Activated T-cell treated with anti-CD3 and anti-CD28 coated beads, Interleukin-2, amount 50 U/mL, for 72 hours (primary cell): Measurements from ENCODE around the gene RAB1B. TPM values are rescaled to one million over a fixed set of nuclear protein-coding genes. Genes with fewer than 3 reads are reported as not detected.
"Not testable (repeated sequence)": the region's sequence is repeated elsewhere in the genome, so short reads cannot be mapped to it uniquely, and the experiment has no call there.

Experiments used
- ATAC-seq, 2 donors: fragments of 150-1000 bp; cut with Tn5 transposase; replicated peaks in 1 of 2; 2 replicates each; pipeline ENCODE4 v1.10.0; 2021; ENCODE audit warnings: moderate library complexity in 2 of 2, mild to moderate bottlenecking in 1 of 2
- DNase-seq, 2 donors: peaks; one replicate each; pipeline ENCODE4 v3.0.0; 2021 to 2022; ENCODE audit warnings: mixed read lengths in 1 of 2
- H3K27ac Mint-ChIP-seq: one replicate; pipeline ENCODE4 v1.8.0; 2022; ENCODE audit warnings: mild to moderate bottlenecking, moderate library complexity, mixed read lengths
- H3K27me3 Mint-ChIP-seq: one replicate; pipeline ENCODE4 v1.8.0; 2022; ENCODE audit warnings: low read depth, mixed read lengths
- H3K36me3 Mint-ChIP-seq, 2 donors: one replicate each; pipeline ENCODE4 v1.8.0; 2022; ENCODE audit warnings: mixed read lengths in 2 of 2, mild to moderate bottlenecking in 1 of 2; ENCODE audit not compliant: insufficient read depth in 2 of 2
- H3K4me1 Mint-ChIP-seq: one replicate; pipeline ENCODE4 v1.8.0; 2022; ENCODE audit warnings: low read depth, mixed read lengths
- H3K4me3 Mint-ChIP-seq, 2 donors: one replicate each; pipeline ENCODE4 v1.8.0; 2022; ENCODE audit warnings: mild to moderate bottlenecking in 2 of 2, mixed read lengths in 2 of 2, moderate library complexity in 2 of 2
- H3K9me3 Mint-ChIP-seq, 2 donors: one replicate each; pipeline ENCODE4 v1.8.0; 2022; ENCODE audit warnings: mixed read lengths in 2 of 2
- total RNA-seq, 2 donors: library from RNA; stranded (reverse); gene quantifications; one replicate each; pipeline ENCODE4 v1.2.3, GENCODE V29; 2022

RAB1B gene
- total RNA-seq, 2 donors from 2014 or later: 127 to 139 TPM

DNA sequence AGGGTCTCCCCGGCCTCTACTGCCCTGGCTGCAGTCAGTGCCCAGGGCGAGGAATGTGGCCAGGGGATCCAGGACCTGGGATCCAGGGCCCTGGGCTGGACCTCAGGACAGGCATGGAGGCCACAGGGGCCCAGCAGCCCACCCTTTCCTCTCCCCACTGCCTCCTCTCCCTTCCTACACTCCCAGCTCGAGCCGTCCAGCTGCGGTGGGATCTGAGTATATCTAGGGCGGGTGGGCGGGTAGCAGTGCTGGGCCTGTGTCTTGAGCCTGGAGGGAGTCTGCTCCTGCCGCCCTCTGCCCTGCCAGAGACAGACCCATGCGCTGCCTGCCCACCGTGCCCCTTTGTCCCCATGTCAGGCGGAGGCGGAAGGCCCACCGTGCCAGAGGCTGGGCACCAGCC, 8.2 kb downstream of the RAB1B start:
- DNase-seq, ATAC-seq, H3K27ac Mint-ChIP-seq, H3K4me3 Mint-ChIP-seq, H3K9me3 Mint-ChIP-seq: not testable (repeated sequence)
- Mint-ChIP-seq H3K27me3 (peaks cover 19% of the 10 kb centered on the region), H3K4me1 (peaks cover 12% of the 10 kb centered on the region), H3K36me3 (peaks cover 4 to 16% of the 10 kb centered on the region in 2 donors)

DNA sequence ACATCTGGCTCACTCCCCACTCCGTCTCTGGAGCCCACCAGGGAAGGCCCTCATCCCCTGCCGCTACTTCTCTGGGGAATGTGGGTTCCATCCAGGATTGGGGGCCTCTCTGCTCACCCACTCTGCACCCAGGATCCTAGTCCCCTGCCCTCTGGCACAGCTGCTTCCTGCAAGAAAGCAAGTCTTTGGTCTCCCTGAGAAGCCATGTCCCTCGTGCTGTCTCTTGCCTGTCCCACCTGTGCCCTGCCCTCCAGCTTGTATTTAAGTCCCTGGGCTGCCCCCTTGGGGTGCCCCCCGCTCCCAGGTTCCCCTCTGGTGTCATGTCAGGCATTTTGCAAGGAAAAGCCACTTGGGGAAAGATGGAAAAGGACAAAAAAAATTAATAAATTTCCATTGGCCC, 8.6 kb downstream of the RAB1B start:
- Mint-ChIP-seq H3K36me3 (peaks cover 4 to 16% of the 10 kb centered on the region in 2 donors), H3K4me1 (peaks cover 13% of the 10 kb centered on the region), H3K27me3 (peaks cover 19% of the 10 kb centered on the region)
- H3K9me3 Mint-ChIP-seq, ATAC-seq, H3K27ac Mint-ChIP-seq, H3K4me3 Mint-ChIP-seq, DNase-seq: not testable (repeated sequence)

DNA sequence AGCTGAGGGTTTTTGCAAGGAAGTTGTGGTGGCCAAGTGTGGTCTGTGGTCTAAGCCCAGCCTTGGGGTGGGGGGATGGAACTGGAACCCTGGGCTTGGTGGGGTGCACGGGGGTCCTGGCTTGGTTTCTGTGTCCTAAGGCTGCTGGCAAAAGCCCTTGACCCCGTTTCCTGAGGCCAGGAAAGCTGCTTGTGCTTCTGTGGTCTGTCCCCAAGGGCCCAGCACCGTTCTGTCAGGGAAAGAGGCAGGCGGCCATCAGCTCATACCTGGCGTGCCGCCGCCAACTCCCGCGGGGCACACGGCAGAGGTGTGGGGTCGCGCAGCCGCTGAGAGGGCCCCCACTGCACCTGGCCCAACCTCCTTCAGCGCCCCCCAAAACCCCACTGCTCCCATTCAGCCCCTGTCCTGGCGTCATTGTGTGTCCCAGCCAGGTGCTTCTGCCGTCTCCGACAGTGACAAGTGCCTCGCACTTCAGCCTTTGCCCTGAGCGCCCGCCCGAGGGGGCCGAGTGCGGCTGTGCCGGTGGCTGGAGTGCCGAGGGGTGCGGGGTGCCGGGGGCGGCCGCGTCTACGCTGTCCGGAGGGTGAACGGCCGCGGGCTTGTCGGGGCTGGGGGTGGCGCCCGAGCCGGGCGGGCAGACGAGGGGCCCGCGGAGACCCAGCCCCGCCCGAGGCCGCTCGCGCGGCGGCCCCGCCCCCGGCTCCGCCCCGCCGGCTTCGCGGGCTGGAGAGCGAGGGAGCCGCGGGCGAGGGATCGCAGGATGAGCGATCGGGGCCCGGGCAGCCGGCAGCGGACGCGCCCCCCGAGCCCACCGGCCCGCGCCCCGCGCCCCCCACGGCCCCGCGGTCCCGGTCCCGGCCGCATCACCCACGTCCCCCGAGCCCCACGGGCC, 9.3 kb downstream of the RAB1B start, which contains the start of gene CNIH2:
Gene CNIH2, plus strand, starts transcription at position 705 of the 892 bp plus-strand sequence. CDS start 282 bp downstream, outside the sequence.
- Mint-ChIP-seq H3K27me3 (peaks cover 19% of the 10 kb centered on the region), H3K36me3 (peaks cover 4 to 12% of the 10 kb centered on the region in 2 donors), H3K9me3 (no peaks in the 10 kb centered on the region), H3K4me1 (peaks cover 19% of the 10 kb centered on the region), H3K27ac (no peak within 1 kb of the TSS), H3K4me3 (peak within 1 kb of the TSS; percentile 67 to 74)
- DNase-seq (peak; percentile 50 to 63), ATAC-seq (peak; percentile 43 to 50)

DNA sequence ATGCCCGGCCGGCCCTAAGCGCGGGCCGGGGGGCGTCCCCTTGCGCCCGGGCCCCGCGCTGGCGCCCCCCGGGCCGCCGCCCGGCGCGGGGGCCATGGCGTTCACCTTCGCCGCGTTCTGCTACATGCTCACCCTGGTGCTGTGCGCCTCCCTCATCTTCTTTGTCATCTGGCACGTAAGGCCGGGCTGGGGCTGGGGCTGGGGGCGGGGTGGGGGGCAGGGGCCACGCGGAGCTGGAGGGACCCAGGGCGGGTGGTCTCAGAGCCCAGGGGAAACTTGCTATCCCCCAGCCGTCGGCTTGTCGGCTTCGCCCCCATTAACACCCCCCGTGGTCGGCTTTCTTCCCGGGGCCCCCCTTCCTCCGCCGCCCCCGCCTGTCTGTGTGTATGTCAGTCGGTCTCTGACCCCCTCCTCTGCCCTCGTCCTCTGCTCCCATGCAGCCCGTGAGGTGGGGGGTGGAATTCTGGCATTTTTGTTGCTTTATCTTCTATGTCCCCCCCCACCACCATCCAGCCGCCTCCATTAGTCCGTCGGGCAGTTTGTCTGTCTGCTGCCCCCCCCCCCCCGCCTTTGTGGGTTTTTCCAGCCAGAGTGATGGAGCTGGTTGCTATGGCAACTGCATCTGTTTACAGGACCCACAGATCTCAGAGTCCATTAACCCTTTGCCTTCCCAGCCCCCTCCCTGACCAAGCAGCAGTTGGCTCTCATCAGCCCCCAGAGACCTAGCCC, 10.1 kb downstream of the RAB1B start:
- peak overlapping the region; percentile 67 to 74 for H3K4me3 Mint-ChIP-seq
- H3K36me3 Mint-ChIP-seq: peaks cover under 1 to 9% of the 10 kb centered on the region in 2 donors
- ATAC-seq (no peak), DNase-seq (no peak)
- no peak overlapping the region for H3K27ac Mint-ChIP-seq
- H3K4me1 Mint-ChIP-seq: peaks cover 24% of the 10 kb centered on the region
- H3K9me3 Mint-ChIP-seq: no peaks in the 10 kb centered on the region
- peaks cover 19% of the 10 kb centered on the region for H3K27me3 Mint-ChIP-seq

DNA sequence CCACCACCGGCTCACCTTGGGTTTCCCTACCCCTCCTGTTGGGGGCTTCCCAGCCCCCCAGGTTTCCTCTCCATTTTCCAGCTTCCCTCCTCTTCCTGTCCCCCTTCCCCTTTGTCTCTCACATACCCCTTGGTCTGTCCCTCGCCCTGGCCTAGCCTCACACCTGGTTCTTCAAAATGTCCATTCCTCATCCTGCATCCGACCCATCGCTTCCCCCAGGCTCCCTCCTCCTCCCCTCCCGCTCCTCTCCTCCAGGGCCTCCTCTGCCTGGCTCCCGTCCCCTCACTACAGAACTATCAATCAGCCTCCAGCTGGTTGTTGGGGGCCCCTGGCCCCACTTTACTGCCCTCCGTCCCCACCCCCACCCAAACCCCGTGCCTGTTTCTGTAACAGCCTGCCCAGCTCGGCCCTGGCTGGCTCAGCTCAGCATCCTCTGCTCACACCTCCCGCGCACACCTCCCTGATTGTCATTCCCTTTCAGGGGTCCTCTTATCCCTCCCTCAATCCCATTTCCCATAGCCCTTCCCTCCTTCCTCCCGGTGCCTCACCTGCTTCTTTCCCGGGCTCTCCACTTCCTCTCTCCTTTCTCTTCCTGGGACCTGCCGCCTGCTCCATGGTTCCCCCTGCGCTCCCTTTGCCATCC, 10.8 kb downstream of the RAB1B start:
- no peak for ATAC-seq
- H3K4me1 Mint-ChIP-seq: peaks cover 24% of the 10 kb centered on the region
- peak overlapping the region; percentile 67 to 74 for H3K4me3 Mint-ChIP-seq
- DNase-seq: no peak
- peaks cover 19% of the 10 kb centered on the region for H3K27me3 Mint-ChIP-seq
- H3K27ac Mint-ChIP-seq: peak overlapping the region; percentile 27
- peaks cover 0 to 8% of the 10 kb centered on the region in 2 donors for H3K36me3 Mint-ChIP-seq
- H3K9me3 Mint-ChIP-seq: no peaks in the 10 kb centered on the region

DNA sequence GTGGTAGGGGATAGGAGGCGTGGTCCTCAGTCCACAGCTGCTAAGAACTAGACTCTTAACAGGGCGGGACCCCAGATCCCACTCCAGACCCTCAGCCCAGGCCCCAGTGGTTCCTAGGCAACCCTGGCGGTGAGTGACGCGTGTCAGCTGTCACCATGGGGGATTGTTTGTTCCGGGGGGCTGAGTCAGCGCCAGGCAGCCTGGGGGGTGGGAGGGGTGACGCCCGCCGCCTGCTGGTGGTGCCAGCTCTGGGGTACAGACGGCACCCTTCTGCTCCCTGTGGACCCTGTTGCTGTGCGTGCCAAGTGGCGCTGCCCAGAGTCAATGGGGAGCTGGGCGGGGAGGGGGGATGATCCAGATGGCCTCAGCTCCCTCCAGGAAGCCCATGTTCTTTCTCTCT, 12.0 kb downstream of the RAB1B start:
- Mint-ChIP-seq H3K4me3 (no peak overlapping the region), H3K27me3 (peaks cover 19% of the 10 kb centered on the region), H3K36me3 (peaks cover 0 to 6% of the 10 kb centered on the region in 2 donors), H3K27ac (no peak overlapping the region), H3K4me1 (peaks cover 24% of the 10 kb centered on the region), H3K9me3 (no peaks in the 10 kb centered on the region)
- no peak for ATAC-seq
- DNase-seq: no peak

DNA sequence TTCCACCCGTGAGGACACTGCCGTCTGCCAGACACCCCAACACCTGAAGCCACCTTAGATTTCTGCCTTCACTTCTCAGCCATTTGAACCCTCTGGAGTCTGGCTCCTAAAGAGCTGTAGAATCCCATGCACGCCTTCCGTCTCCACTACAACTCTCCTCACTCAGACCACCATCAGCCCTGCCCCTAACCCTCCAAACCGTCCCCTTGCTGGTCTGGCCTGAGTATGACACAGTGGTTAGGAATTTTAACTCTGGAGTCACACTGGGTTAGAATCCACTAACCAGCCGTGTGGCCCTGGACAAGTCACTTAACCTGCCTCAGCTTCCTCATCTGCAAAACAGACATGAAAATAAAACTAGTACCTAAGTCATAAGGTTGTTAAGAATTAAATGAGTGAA, 12.6 kb downstream of the RAB1B start:
- ATAC-seq (no peak), DNase-seq (no peak)
- peak overlapping the region; percentile 12 for H3K27ac Mint-ChIP-seq
- peaks cover 19% of the 10 kb centered on the region for H3K27me3 Mint-ChIP-seq
- H3K9me3 Mint-ChIP-seq: no peaks in the 10 kb centered on the region
- no peak overlapping the region for H3K4me3 Mint-ChIP-seq
- H3K36me3 Mint-ChIP-seq: peaks cover 0 to 3% of the 10 kb centered on the region in 2 donors
- peaks cover 24% of the 10 kb centered on the region for H3K4me1 Mint-ChIP-seq

DNA sequence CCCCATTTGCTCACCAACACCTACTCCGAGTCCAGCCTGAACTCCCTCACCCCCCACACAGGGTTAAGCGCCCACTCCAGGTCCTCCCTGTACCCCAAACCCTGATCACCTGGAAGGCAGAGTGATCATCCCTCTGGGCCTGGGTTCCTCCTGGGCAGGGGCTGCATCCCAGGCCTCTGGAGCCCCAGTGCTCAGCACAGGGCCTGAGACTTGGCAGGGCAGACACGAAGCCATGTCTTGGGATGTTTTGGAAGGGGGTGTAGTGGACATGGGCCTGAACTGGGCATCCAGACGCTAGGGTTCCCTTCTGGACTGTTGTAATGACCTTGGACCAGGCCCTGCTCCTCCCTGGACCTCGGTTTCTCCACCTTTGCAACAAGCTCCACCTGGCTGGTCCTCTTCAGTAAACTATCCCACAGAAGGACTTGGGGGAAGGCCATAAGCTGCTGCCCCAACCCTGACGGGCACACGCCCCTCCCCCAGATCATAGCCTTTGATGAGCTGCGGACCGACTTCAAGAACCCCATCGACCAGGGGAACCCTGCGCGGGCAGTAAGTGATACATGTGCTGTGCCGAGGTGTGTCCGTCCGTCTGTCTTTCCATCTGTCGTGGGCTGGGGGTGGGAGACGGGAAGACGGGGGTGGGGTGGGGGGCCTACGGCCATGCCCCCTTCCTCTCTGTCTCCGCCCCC, 13.5 kb downstream of the RAB1B start:
- Mint-ChIP-seq H3K4me3 (peak overlapping the region; percentile 12 to 29), H3K27ac (no peak overlapping the region), H3K36me3 (peaks cover 0 to 1% of the 10 kb centered on the region in 2 donors), H3K4me1 (peaks cover 24% of the 10 kb centered on the region), H3K27me3 (peaks cover 19% of the 10 kb centered on the region), H3K9me3 (no peaks in the 10 kb centered on the region)
- no peak for DNase-seq
- no peak for ATAC-seq

DNA sequence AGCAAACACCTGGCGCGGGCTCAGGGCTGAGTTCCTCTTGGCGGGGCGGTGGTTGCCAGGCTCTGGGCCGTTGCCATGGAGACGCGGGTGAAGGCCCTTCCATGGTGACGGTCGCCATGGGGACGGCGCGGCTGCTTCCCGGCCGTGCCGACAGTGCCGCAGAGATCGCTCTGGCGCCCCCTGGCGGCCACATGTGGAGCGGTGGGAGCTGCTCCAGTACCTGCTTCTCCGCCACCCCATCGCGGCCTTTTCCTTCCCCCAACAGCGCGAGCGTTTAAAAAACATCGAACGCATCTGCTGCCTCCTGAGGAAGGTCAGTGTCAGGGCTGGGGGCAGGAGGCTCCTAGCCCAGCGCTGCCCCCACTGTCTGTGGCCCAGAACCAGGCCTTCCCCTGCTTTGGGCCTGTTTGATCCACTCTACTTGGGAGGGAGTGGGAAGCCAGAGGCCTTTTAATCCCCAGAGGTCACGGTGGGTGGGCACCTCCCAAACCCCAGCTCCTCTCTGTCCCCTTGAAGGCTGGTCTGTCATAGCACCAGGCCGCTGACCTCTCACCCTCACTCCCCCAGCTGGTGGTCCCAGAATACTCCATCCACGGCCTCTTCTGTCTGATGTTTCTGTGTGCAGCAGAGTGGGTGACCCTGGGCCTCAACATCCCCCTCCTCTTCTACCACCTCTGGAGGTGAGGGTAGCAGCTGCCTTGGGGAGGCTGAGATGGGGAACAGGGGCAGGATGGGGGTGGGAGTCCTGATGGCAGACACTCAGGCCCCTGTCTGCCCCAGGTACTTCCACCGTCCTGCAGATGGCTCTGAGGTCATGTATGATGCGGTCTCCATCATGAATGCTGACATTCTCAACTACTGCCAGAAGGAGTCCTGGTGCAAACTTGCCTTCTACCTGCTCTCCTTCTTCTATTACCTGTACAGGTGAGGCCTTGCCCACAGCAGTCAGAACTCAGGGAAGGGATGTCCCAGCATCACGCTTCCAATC, 14.3 kb downstream of the RAB1B start:
- Mint-ChIP-seq H3K27me3 (peaks cover 19% of the 10 kb centered on the region), H3K36me3 (peaks cover 0 to 2% of the 10 kb centered on the region in 2 donors), H3K4me3 (peak overlapping the region; percentile 29 to 34), H3K27ac (peak overlapping the region; percentile 42), H3K9me3 (no peaks in the 10 kb centered on the region), H3K4me1 (peaks cover 32% of the 10 kb centered on the region)
- ATAC-seq (peak; percentile 87 to 88), DNase-seq (peak; percentile 99)

DNA sequence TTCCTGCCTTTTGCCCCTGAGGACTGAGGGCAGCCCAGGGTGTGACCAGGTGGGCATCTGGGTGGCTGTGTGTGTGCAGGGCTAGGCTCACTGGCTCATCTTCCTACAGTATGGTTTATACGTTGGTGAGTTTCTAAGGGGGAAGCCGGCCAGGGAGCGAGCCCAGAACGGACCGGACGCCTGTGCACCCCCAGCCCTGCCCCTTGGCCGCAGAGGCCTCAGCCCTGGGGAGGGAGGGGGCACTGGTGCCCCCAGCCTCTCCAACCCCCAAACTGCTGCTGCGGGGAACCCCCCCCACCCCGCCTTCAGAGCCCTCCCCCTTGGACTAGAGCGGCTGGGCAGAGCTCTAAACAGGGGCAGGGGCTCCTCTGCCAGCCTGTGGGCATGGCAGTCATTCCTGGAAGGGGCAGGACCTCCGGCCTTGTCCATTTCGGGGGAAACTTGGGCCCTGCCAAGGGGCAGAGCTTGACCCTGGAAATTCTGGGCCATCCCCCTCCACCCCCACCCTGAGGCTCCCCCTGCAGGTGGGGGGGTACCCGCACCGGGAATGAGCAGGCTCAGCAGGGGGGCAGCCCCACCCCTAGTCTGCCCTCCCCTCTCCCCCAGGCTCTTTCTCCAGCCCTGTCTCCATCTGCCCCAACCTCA, 15.1 kb downstream of the RAB1B start:
- DNase-seq (no peak), ATAC-seq (no peak)
- Mint-ChIP-seq H3K4me3 (no peak overlapping the region), H3K27ac (peak overlapping the region; percentile 23), H3K36me3 (peaks cover 0 to 2% of the 10 kb centered on the region in 2 donors), H3K9me3 (no peaks in the 10 kb centered on the region), H3K4me1 (peaks cover 33% of the 10 kb centered on the region), H3K27me3 (peaks cover 19% of the 10 kb centered on the region)

DNA sequence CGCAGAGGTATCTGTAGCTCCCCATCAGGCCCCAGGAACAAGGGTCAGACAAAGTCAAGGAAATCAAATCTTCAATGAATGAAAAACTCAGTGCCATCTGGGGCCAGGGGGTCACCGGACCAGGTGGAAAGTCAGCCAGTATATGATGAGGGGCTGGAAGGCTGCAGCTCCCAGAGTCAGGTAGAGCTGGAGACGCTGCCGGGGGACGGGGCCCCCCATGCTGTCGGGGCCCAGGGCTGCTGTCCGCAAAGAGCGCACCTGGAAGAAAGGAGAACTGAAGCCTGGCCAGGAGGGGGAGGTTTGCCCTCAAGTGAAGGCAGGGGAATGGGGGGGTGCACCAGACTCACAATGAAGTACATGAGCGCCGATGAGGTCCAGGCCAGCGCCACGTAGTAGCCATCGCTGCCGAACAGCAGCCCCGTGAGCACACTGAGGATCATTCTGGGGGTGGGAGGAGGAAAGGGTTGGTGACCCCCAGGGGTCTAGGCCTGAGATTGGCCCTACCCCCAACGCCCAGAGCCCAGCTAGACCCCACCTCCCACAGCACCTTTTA, 16.2 kb downstream of the RAB1B start:
- H3K27ac Mint-ChIP-seq: no peak overlapping the region
- H3K36me3 Mint-ChIP-seq: peaks cover 0 to 2% of the 10 kb centered on the region in 2 donors
- DNase-seq (no peak), ATAC-seq (no peak)
- no peak overlapping the region for H3K4me3 Mint-ChIP-seq
- peaks cover 10% of the 10 kb centered on the region for H3K27me3 Mint-ChIP-seq
- H3K9me3 Mint-ChIP-seq: no peaks in the 10 kb centered on the region
- peaks cover 28% of the 10 kb centered on the region for H3K4me1 Mint-ChIP-seq
